Effector CD4-positive, alpha-beta T cell (primary cell): Measurements from ENCODE around the gene SLC6A2.

ENCODE experiments used
- DNase-seq: peaks from one replicate; pipeline ENCODE4 v3.0.0-alpha.2; 2020

The SLC6A2 gene

GRCh38 chr16:55651841-55652824, 3.7 kb upstream of the SLC6A2 start:
- DNase-seq = no peak

- DNase-seq = no peak
Measured at GRCh38 chr16:55653106-55653505, 2.7 kb upstream of the SLC6A2 start.

GRCh38 chr16:55655381-55655896, 349 bp upstream of the SLC6A2 start:
- DNase-seq = no peak

GRCh38 chr16:55656691-55657092, 904 bp downstream of the SLC6A2 start:
- DNase-seq = no peak

GRCh38 chr16:55657616-55658015, 1.8 kb downstream of the SLC6A2 start:
- no peak for DNase-seq

DNA sequence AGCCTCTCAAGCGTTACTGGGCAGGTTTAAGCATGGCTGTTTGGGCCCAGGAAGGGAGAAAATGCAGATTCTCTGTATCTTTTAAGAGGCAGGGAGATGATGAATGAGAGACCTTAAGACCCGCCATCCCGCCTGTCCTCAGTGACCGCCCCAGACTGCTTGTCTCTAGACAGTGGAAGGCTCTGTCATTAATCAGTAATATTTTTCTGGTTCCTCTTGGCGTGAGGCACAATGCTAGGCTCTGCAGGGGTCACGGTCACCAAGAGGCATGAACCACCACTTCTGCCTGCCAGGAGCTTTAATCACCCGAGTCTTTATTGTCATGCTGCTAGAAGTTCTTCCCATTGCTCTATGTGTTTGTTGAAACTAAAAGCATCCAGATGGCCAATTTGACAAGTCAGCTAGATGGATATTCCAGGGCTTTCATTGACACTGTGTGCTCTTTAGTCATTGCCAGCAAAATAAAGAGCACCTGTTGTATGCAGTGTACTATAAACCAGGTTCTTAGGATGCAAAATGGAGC, 3.2 kb downstream of the SLC6A2 start:
- no peak for DNase-seq

DNA sequence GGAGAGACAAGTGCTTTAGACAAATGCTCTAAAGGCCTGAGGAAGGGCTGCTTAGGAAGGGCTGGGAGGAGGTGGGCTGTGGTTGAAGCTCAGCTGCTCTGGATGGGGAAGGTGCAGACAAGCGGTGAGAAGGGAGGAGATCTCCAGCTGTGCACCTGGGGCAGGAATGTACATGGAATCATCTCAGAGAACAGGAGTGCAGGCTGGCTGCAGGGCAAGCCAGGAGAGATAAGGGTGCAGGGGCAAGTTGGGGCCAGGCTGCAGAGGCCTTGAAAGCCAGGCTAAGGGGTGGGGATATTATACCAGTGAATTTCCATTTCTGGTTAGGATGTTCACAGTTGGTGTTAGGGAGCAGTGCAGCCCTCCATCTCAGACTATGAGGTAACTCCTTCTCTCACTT, 4.2 kb downstream of the SLC6A2 start:
- no peak for DNase-seq

GRCh38 chr16:55660828-55661227, 5.0 kb downstream of the SLC6A2 start:
- no peak for DNase-seq

DNA sequence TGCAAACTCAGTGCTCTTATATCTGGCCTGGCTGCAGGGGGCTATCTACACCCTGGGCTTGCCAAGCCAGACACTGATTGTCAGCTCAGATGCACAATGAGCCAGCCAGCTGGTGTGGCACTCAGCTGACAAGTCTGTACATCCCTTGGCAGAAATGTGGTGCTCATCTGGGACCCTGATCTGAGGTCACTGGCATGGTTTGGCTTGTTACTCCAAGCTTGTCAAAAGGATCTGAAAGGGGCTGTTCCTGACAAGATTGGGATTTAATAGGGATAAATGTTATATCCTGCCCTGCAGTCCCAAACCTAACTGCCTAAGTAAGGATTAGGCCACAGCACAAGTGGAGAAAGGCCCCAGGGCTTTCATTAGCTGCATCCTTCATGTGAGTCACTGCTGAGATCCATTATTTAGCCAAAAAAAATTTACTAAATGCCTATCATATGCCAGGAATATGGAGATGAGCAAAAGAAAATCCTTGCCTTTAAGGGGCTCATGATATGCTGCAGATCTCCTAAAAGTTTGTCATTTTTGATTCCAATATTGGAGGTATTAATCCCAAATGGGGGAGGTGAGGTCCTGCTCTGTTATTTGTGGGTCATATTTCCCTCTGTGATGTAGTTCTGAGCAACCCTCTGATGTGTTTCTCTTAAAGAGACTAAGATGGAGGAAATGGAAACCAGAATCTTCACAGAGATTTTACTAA, 6.3 kb downstream of the SLC6A2 start:
- DNase-seq = no peak

DNA sequence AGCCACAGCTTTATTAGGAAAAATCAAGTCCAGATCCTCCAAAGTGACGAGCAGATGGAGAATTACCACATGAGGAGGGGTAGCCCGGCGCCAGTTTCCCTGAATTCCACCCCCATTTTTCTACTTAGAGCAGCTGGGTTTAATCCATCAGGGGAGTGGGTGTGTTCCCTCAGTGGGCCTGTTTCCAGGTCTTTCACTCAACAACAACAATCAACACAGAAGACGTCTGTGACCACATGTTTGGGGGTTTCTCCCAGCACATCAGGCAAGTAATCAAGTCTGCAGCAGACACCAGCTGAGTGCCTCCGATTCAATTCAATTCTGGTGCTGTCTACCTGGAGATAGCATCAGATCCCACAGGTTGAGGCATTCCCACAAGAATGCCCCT, 6.8 kb downstream of the SLC6A2 start:
- DNase-seq = no peak

DNA sequence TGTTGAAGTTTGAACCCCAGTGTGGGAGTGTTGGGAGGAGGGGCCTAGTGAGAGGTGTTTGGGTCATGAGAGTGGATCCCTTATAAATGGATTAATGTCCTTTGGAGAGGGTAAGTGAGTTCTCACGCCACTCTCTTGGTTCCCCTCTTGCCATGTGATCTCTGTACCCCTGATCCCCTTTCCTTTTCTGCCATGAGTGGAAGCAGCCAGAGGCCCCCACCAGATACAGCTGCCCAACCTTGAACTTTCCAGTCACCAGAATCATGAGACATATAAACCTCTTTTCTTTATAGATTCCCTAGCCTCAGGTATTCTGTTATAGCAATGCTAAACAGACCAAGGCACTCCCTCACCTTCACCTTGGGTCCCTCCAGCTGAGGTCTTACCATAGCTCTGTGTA, 7.4 kb downstream of the SLC6A2 start:
- no peak for DNase-seq

- no peak for DNase-seq
Measured at GRCh38 chr16:55663765-55664677, 8.2 kb downstream of the SLC6A2 start.

GRCh38 chr16:55664786-55665407, 9.1 kb downstream of the SLC6A2 start:
- DNase-seq = no peak

- DNase-seq = no peak
Measured at GRCh38 chr16:55665511-55665910, 9.7 kb downstream of the SLC6A2 start.

DNA sequence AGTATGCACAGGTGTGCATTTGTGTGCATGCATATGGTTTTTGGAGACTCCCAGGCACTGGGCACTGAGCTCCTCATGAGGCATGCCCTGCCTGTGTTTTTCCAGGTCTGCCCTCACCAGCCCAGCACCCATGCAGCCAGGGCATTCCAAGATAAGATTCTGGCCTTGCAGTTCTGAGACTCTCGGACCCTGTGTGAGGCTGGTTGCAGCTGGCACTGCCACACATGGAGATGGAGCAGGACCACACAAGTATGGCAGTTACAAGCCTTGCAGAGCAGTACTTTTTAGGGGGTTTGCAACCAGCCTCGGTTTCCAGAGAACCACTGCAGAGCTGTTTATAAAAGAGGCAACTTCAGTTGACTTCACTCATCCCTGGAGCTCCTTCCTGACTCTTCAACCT, 10.2 kb downstream of the SLC6A2 start:
- DNase-seq = no peak

DNA sequence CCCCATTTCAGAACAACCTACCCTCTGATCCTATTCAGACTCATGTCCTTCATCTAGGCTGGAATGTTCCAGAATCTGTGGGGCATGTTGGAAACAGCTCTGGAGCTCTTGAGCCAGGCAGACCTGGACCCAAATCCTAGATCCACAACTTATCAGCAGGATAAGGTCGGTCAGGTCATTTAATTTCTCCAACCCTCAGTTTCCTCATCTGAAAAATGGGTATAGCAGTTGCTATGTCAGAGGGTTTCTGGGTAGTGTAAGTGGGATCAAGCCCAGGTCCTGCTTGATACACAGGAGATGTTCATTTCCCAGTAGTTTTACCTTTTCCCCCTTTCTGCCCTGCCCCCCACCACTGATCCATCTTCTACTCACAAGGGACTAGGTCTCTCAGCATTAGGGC, 12.0 kb downstream of the SLC6A2 start:
- DNase-seq = no peak

GRCh38 chr16:55668340-55669281, 12.8 kb downstream of the SLC6A2 start:
- no peak for DNase-seq

DNA sequence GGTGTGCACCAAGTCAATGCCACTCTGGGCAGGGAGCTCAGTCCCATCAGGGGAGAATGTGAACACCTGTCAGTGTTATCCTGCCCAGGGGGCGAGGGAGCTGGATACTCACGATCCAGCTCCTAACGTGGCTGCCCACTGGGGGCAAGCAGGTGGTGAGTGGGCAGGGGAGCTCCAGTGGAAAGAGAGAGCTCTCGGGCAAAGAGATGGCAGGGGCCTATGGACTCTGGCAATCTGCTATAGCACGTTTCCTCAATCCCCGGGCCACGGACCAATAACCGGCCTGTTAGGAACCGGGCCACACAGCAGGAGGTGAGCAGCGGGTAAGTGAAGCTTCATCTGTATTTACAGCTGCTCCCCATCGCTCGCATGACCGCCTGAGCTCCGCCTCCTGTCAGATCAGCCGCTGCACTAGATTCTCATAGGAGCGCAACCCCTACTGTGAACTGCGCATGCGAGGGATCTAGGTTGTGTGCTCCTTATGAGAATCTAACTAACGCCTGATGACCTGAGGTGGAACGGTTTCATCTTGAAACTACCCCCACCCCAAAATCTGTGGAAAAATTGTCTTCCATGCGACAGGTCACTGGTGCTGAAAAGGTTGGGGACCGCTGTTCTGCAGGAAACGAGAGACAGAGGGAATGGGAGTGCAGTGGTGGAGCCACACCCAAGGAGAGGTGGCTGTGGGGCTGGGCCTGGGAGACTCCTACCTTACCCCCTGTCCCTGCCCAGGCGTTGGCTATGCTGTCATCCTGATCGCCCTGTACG, 15.6 kb downstream of the SLC6A2 start:
- no peak for DNase-seq

- DNase-seq = no peak
Measured at GRCh38 chr16:55671974-55672280, 16.1 kb downstream of the SLC6A2 start.

GRCh38 chr16:55672471-55672870, 16.7 kb downstream of the SLC6A2 start:
- no peak for DNase-seq
